IPS-18c (cell line): ENCODE measurements around the gene ZMYND10.
"Not testable (repeated sequence)": the region's sequence is repeated elsewhere in the genome, so short reads cannot be mapped to it uniquely, and the experiment has no call there.

Experiments used
- H3K4me3 ChIP-seq: 2 replicates; pipeline ENCODE4 v1.7.0; 2013; ENCODE audit warnings: low read depth, mild to moderate bottlenecking, low read length, moderate library complexity; ENCODE audit not compliant: insufficient read depth
- H3K9me3 ChIP-seq: one replicate; pipeline ENCODE4 v1.6.1; 2013; ENCODE audit warnings: mild to moderate bottlenecking, low read length, moderate library complexity; ENCODE audit not compliant: control insufficient read depth, insufficient read depth

The ZMYND10 gene

DNA sequence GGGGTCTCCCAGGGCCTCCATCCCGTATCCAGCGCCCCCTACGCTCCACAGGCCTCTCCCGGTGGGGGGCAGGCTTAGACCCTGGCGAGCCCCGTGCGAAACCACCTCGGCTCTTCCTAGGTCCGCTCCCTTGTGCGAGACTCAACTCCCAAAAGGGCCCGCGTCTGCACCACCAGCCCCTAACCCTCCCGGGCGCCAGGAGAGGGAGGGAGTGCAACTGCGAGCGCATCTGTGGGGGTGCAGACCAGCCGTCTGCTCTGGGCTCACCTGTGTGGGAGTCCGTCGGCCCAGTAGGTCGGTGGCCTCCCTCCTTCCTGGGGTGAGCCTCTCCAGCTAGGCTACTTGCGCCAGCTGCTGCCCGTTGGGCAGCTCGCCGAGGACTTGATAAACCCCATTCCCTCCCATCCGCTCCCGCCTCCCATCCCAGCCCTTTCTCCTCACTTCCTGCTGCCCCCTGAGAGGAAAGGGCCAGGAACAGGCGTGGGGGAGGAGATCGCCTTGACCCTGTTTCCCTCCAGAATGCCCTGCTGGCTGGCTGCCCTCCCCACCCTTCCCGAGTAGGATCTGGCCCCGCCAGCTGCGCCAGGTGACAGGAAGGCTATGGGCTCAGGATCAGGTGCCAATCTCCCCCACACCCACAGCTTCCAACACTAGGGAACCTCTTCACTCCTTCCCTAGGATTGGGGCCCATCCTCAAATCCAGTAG lies 23.0 kb downstream of the ZMYND10 start, which contains the start of gene HYAL2:
Gene HYAL2 (minus strand): TSS at position 360 of the 706 bp plus-strand sequence. CDS start 2,256 bp downstream, outside the sequence.
- peak within 1 kb of the TSS; percentile 71 for H3K4me3 ChIP-seq
- no peaks in the 10 kb centered on the region for H3K9me3 ChIP-seq

DNA sequence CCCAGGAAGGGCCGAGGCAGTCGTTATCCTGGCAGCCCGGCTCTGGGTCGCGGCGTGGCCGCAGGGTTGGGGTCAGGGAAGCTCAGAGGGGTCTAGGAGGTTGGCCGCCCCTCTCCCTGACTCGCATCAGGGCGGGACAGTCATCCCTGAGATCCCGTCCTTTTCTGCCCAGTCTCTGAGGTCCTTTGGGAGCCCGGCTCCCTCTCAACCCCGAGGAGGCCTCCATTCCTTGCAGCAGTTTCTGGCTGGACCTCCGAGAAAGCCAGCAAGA lies 23.5 kb downstream of the ZMYND10 start:
- H3K4me3 ChIP-seq = peak overlapping the region; percentile 71
- H3K9me3 ChIP-seq = no peaks in the 10 kb centered on the region

DNA sequence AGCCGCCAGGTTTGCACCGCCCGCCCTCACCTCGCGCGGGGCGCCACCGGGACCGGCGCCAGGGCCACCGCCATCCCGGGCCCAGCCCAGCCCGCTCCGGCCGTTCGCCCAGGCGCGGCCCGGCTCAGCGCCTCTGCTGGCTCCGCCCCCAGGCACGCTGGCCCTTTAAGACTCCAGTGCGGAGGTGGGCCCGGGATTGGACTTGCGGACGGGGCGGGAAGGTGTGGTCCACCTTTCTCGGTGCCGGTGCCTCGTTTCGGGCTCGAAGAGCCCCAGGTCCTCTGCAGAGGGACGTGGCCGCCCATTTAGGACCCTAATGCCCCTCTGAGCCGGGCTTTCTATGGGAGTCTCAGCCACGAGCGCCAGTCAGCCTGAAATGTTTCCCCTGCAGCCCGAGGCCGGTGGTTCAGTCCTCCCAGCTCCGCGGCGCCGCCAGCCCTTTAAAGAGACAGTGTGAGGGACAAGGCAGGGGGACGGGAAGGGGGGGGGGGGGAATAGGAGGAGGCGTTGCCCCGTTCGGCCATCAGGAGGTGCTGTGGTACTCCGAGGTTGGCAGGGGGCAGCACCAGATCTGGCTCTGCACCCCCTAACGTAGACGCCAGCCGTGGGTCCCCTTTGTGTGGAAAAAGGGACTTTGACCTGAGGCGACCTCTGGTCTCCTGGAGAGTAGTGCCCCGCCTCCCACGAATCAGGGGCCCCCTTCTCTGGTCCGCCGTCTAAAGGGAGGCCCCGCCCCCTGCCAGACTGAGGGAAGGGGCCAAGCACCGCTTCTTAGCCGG lies 24.0 kb downstream of the ZMYND10 start:
- peak overlapping the region; percentile 71 for H3K4me3 ChIP-seq
- no peaks in the 10 kb centered on the region for H3K9me3 ChIP-seq

DNA sequence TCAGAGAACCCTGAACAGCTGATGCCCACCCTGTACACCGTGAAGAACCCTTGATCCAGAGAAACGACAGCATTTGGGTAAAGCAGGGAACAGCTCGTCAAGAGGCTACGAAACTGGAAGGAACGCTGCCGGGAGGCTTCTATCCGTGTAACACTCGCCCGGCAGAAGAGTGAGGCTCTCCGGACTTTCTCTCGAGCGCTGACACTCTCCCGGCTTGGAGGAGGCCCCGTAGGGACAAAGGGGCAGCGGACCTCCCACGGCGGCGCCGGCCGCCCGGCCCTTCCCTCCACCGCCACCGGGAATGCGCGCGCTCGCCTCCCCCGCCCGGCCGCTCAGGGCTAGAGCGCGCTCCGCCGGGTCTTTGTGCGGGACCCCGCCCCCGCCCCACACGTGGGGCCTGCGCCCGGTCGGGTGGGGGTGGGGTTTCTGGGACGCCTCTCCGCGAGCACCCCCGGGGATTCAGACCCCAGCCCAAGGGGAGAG lies 24.6 kb downstream of the ZMYND10 start:
- Histone ChIP-seq H3K4me3 (peak overlapping the region; percentile 52), H3K9me3 (no peaks in the 10 kb centered on the region)

DNA sequence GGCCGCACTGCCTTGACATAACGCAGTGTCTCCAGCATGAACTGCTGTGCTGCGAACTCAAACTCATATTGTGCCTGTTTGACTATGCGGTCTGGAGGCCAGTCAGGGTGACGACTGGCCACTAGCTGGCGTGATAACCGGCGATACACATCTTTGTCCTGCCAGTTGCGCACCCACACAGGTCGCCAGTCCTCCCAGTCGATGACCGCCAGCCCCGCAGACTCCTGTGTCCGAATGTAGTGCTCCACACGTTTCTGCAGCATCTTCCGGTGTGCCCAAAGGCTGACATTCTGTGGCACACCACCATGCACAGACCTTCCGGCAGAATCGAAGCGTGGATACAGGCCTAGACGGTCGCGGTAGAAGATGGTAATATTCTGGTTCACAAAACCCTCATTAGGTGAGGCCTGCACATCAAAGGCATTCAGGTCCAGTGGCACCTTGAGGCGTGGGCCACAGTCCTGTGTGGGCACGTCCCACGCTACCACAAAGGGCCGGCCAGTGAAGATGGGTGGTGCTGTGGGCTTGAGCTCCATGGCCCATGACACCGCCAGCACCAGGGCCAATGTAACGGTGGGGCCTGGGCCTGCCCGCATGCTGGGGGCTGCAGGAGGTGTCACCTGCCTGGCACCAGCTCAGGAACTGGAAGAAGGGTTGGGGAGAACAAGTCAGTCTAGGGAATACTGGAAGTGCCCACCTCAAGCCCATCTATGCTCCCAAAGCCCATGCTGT lies 25.5 kb downstream of the ZMYND10 start:
- H3K9me3 ChIP-seq = no peaks in the 10 kb centered on the region
- H3K4me3 ChIP-seq = peak overlapping the region; percentile 52

DNA sequence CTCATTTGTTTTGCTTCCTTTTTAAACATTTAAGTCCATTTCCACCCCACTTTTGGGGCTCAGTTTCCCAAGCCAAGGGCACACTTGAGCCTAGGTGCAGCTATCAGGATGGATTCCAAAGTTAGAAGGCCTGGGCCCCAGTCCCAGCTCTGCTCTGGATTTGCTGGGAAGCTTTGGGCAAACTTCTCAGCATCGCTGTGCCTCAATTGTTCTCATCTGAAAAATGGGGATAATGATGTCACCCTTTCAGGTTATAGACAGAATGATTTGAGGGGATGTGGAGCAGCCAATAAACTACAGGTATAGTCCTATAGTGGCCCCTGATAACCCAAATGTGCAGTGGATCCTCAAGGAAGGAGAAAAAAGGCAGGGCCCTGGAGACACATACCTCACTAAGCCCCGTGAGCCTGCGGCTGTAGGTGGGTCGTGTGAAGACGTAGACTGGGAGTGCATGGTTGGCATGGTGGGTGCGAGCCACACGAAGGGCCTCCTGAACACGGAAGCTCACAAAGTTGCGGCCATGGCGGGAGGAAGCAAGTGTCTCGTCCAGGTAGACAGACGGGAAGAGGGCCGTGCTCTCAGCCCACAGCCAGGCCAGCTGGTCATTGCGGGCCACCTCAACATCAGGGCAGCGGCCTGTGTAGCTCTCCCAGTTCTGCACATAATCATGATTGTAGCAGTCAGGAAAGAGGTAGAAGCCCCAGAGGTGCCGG lies 26.2 kb downstream of the ZMYND10 start:
- Histone ChIP-seq H3K9me3 (no peaks in the 10 kb centered on the region), H3K4me3 (no peak overlapping the region; the same call in 1 of the 2 replicates)

DNA sequence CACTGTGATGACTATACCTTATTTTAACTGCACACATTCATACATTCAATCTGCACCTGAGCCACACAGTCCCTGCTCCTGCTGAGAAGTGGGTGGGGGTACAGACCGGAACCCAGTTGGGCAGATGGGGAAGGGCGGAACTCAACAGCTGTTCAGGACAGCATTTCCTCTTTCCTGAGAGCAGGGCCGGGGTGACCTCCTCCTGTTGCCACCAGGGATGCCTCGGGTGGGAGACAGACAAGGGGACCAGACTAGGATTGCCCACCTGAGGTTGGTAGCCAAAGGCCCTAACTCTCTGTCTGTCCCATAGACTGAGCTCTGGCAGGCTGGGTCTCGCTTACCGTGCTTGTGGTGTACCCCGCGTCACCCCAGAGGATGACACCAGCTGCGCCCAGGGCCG lies 26.9 kb downstream of the ZMYND10 start:
- H3K4me3 ChIP-seq = no peak overlapping the region

DNA sequence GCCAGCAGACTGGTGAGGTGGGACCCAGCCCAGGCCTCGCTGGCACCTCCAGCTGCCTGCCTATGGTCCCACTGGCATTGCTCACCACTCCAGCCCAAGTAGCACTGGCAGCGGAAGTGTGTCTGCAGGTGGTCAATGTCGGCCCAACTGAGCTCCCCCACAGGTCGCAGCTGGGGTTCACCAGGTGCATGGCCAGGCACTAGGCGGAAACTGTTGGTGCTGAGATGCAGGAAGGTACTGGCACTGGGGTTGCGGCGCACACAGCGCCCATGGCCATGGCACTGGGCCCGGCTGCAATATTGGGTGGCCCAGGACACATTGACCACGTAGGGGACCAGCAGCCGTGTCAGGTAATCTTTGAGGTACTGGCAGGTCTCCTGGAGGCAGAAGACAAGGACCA lies 27.4 kb downstream of the ZMYND10 start:
- no peak overlapping the region for H3K4me3 ChIP-seq
- no peaks in the 10 kb centered on the region for H3K9me3 ChIP-seq

More for the DNA sequence above, 26.9 kb downstream of the ZMYND10 start:
- H3K9me3 ChIP-seq = no peaks in the 10 kb centered on the region

DNA sequence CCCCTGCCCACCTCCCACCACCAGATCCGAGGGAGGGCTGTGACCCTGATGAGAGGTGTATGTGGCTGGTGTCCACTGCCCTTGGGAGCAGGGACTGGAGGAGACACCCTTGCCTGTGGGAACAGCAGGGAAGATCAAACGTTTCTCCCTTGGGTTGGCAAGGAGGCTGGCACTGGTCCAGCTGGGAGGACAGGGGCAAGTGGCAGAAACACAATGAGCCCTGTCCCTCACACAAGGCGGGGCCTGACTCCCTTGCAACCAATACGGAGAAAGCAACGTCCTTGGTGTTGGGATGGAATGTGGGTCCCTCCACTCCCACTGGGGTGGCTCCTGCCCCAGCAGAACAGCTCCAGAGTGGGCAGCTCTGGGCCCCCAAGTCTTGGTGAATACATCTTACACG lies 28.2 kb downstream of the ZMYND10 start:
- no peak overlapping the region; the same call in 1 of the 2 replicates for H3K4me3 ChIP-seq
- no peaks in the 10 kb centered on the region for H3K9me3 ChIP-seq

DNA sequence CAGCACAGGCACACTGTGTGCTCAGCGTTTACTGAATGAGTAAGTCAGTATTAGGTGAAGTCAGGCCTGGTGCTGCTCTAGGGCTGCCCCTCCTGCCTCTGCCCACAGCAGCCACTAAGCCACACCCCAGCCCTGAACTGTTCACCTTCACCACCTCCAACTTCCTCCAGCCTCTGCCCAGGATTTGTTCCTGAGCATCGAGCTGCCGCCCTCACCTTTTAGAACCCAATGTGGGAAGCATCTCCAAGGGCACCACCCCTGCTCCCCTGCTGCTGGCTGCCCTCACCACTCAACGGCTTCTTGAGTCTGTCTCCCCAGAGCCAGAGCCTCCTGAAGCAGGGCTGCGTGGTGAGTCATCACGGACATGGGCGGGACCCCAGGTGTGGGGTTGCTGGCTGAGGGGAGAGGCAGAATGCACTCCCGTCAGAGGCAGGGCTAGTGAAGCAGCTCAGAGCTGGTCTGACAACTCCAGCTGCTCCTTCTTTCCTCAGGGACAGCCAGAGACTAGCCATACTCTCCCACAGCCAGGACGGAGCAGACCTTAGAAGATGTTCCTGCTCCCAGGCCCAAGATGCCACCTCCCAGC lies 28.8 kb downstream of the ZMYND10 start:
- Histone ChIP-seq H3K9me3 (no peaks in the 10 kb centered on the region), H3K4me3 (no peak overlapping the region; the same call in 1 of the 2 replicates)

DNA sequence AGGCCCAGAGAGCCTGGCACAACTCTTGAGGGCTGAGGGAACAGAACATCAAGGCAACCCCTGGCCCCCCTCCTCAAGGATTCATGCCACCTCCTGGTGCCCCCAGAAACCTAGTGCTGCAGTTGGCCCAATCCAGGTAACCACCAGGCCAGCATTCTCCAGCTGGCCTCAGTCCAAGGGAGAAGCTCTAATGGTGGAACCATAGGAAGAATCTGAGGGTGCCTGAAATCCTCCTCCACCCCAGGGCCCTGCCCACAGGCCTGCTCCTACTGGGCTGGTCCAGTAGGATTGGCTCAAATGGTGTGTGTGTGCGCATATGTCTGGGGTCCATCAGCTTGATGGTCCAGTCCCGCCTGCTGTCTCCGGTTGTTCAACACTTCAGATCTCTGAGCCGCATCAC lies 30.7 kb downstream of the ZMYND10 start:
- H3K4me3 ChIP-seq = no peak overlapping the region
- no peaks in the 10 kb centered on the region for H3K9me3 ChIP-seq

DNA sequence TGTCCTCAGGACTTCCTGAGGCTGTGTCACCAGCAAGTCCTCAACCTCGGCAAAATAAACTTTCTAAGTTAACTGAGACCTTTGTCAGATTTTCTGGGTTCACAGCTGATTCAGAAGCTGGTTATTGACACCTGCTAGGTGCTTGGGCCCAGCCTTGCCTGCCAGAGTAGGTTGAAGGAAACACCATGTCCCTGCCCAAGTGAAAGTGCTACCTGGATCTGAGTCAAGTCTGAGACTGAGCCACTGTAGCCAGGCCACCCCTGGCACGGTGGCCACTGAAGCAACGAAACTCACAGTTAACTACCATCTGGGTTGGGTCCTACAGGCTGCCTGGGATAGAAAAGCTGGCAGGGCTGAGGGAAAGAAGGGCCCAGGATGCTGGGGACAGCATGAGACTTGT lies 31.2 kb downstream of the ZMYND10 start:
- Histone ChIP-seq H3K4me3 (no peak overlapping the region), H3K9me3 (peaks cover 3% of the 10 kb centered on the region)

DNA sequence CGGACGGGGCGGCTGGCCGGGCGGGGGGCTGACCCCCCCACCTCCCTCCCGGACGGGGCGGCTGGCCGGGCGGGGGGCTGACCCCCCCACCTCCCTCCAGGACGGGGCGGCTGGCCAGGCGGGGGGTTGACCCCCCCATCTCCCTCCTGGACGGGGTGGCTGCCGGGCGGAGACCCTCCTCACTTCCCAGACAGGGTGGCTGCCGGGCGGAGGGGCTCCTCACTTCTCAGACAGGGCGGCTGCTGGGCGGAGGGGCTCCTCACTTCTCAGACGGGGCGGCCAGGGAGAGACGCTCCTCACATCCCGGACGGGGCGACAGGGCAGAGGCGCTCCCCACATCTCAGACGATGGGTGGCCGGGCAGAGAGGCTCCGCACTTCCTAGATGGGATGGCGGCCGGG lies 33.5 kb downstream of the ZMYND10 start:
- H3K9me3 ChIP-seq, H3K4me3 ChIP-seq: not testable (repeated sequence)

DNA sequence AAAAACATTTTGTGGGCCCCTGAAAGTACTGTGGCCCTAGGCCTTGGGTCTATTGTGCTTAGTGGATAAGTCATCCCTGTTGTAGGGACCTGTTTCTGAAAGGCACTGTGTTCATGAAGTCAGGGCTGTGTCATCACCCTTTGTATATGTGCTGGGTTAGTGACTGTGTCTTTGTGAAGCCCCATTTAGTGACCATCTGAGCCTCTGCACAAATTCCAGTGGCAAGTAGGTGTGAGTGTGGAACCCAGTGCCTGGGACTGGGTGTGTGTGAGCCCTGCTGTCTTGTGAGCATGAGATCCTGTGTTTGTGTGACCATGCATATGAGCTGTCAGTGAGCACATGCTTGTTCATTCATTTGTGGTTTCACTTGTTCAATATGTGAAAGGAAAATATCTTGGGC lies 40.9 kb downstream of the ZMYND10 start:
- Histone ChIP-seq H3K4me3 (no peak overlapping the region), H3K9me3 (peaks cover 9% of the 10 kb centered on the region)

DNA sequence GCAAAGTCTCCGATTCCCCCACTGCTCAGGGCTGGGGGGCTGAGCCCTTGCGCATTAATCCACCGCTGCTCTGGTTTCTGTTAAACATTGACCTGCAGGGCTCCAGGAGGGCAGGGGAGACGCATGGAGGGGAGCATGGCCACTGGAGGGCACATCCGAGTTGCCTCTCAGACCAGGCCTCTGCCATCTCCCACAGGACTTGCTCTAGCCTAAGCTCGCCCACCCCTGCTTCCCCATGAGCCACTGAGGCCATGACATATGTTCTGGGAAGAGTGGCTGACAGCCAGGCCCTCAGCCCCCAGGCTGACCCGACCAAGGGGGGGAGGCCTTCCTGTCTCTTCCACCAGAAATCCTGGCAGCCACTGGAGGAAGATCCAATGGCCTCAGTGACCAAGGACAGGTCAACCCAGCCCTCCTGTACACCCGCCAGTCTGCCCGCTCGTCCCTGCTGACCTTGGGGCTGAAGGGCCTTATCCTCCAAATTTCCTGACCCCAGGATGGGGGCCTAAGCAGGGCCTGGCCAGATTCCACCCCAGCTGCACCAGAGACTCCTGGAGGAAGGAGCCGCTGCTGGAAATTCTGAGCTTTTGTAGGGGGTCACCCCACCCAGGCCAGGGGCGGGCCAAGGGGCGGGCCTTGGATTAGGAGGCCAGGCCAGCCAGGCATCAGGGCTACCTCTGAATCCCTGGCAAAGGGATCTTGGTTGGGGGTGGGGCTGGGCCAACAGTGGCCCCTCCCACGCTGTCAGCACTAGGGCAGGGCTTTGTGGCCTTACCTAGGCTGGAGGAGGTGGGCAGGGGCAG lies 42.3 kb downstream of the ZMYND10 start, which contains the start of gene HYAL1:
Gene HYAL1 (minus strand): TSS at position 562 of the 803 bp plus-strand sequence. CDS start 618 bp downstream, outside the sequence.
- no peak within 1 kb of the TSS for H3K4me3 ChIP-seq
- peaks cover 6% of the 10 kb centered on the region for H3K9me3 ChIP-seq
